NCI-H1930 (cell line): ENCODE measurements around the gene PIGW.
A peak's percentile ranks its signal among the peaks of the same experiment; 100 is the strongest.
"Not testable (repeated sequence)": the region's sequence is repeated elsewhere in the genome, so short reads cannot be mapped to it uniquely, and the experiment has no call there.

Source experiments
- DNase-seq, 2 experiments: peaks; one replicate each; lab custom pipeline; 2025; lab: John Stamatoyannopoulos, UW

The PIGW gene

GRCh38 chr17:36508439-36508838 is 26.3 kb upstream of the PIGW start:
- not testable (repeated sequence) for DNase-seq

DNA sequence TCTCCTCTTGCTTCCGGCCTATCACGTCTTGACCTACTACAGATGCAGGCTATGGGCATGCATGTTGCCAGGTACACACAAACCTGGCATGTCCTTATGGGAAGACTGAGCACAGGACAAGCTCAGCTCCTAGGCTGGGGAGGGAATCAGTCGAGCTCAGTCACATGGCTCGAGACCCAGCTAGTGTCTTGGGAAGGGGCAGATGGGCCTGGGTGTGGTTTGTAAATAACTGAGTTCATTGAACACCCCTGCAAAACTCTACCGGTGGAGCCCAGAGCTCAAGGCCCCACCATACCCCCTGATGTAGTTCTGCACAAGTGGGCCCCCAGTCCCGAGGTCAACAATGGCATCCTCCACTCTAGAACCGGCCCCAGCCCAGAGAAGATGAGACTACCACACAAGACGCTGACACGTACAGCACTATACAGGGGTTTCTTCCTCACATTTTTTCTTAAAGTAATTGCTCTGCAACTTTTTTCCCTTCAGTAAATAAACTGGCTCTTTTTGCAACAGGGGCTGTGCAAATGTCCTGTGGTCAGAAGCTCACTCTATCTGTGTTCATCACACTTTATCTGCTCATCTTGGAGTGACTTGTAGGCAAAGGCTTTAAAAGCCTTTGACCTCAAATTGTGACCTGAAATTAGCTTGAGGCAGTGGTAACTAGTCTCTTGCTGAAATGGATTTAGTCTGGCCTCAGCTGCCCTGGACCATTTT is 25.4 kb upstream of the PIGW start:
- DNase-seq: no peak

DNA sequence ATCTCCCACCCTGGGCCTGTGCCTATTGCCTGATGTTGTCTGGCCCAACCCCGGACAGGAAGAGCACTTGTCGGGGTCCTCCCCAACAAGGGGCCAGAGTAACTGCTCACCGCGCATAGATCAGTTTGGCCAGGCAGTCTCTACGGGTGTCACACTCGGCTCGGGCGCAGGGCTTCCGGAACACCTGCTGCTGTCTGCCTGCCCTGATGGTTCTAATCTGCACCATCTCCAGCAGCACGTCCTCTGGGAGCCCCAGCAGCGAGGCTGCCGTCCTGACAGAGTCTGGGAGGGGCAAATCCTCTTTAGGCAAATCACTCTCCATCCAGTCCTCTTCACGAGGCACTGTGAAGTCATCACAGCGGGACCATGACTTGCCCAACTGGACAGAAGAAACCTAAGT is 24.2 kb upstream of the PIGW start:
- DNase-seq: no peak

- no peak for DNase-seq
Observed at GRCh38 chr17:36511216-36511615, 23.6 kb upstream of the PIGW start.

DNA sequence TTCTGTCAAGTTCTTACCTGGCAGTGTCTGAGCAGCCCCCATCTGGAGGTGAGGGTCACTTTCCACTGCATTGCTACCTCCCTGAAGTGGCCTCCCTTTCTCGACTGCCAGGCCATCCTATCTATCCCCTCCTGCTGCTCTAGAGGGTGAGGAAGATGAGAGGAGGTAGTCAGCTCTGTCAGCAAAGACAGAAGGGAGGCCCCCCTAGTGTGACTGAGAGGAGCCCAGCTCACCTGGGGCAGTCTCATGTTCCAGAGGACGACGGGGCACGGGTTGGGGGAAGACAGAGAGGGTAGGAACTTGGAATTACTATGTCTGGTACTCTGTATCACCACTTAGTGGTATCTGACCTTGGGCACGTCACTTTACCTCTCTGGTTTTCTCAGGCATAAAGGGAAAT is 22.1 kb upstream of the PIGW start:
- DNase-seq: no peak

GRCh38 chr17:36514856-36515255 is 19.9 kb upstream of the PIGW start:
- DNase-seq: no peak

- no peak for DNase-seq
Observed at GRCh38 chr17:36515837-36516236, 18.9 kb upstream of the PIGW start.

DNA sequence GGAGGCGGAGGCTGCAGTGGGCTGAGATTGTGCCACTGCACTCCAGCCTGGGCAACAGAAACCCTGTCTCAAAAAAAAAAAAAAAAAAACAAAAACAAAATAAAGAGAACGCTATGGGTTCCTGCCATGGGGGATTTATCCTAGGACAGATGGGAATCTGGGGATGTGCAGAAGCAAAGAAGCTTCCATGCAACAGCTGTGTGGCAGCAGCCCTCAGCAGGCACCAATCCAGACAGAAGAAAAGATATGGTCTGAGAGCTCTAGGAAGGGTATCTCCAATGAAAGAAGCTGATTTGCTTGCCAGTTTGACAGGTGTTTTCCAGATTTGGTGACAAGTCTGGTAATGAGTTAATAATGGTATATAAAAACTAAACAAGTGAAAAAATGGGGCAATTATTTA is 11.7 kb upstream of the PIGW start:
- no peak for DNase-seq

DNA sequence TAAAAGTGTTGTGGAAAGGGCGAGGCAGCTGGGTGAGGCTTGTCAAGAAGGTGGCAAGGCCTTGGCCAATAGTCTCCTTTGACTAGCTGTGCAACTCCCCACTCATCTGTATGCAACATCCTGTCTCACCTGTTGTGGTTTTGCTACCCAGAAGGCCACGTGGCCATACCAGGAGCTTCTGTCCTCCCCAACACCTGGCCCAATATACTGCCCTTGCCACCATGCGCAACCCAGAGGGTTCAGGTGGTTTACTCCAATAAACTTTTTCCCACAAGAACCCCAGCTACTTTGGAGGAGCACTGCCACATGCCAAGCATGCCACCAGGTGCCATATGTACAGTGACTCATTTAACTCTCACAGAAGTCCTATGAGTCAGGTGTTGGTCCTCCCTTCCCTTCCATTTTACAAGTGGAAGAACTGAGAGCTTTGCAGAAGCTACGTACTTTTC is 10.3 kb upstream of the PIGW start:
- no peak for DNase-seq

- DNase-seq: no peak
Observed at GRCh38 chr17:36525113-36525512, 9.7 kb upstream of the PIGW start.

DNA sequence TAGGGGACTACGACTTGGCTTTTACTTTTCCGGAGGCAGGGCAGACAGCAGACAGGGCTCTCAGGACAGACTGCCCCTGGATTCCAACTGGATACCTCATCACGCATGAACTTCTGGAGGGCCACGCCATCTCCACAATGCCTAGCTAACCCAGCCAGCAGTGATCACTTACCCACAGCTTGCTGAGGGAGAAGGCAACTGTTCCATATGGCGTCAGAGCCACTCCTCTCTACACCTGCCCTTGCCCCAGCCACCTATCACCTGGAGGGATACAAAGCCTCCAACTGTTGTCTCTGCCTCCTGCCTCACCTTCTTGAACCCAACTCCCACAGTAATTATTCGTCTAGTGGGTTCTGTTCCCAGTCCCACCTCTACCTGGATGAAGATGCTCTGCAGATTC is 8.9 kb upstream of the PIGW start:
- DNase-seq: no peak

GRCh38 chr17:36527621-36528250 is 7.1 kb upstream of the PIGW start:
- DNase-seq: no peak

GRCh38 chr17:36529121-36529520 is 5.7 kb upstream of the PIGW start:
- no peak for DNase-seq

- DNase-seq: no peak
Observed at GRCh38 chr17:36532435-36532975, 2.3 kb upstream of the PIGW start.

GRCh38 chr17:36533935-36534839 is 600 bp upstream of the PIGW start:
- DNase-seq: peak; percentile 75 to 84

GRCh38 chr17:36535669-36536081 is 888 bp downstream of the PIGW start:
- DNase-seq: no peak

GRCh38 chr17:36540696-36541095 is 5.9 kb downstream of the PIGW start:
- no peak for DNase-seq

- DNase-seq: no peak
Observed at GRCh38 chr17:36542755-36543154, 8.0 kb downstream of the PIGW start.

DNA sequence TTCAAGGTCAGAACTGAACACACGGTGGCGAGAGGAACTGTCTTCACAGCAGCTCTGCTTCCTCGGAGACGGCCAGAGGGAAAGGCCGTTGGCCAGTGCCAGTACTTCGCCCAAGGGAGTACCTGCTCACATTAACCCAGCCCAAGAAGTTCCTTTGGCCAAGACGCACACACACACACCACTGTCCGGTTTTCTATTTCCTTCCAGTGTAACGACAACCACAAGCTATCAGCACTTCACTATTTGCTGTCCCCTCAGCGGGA is 9.2 kb downstream of the PIGW start:
- peak; percentile 16 to 41 for DNase-seq

GRCh38 chr17:36544307-36545076 is 9.7 kb downstream of the PIGW start, which contains the start of gene GGNBP2:
Gene GGNBP2, plus strand, starts transcription at chr17:36544919. Its CDS starts 806 bp downstream, at chr17:36545725.
- peak; percentile 92 to 95 for DNase-seq

- peak; percentile 85 for DNase-seq
Observed at GRCh38 chr17:36545077-36545464, 10.3 kb downstream of the PIGW start.
